ENCODE measurements around the gene EGFL7. TPM values are rescaled to one million over a fixed set of nuclear protein-coding genes. Genes with fewer than 3 reads are reported as not detected.
A peak's percentile ranks its signal among the peaks of the same experiment; 100 is the strongest.

The EGFL7 gene
- total RNA-seq, 1 donor from 2014 or later, result 42.3 TPM

- ATAC-seq, result no peak
- no peak for DNase-seq (ENCODE audit: low spot score)
These were observed 50.8 kb downstream of the EGFL7 start for GRCh38 chr9:136713550-136713949.

GRCh38 chr9:136714096-136714892 lies 51.6 kb downstream of the EGFL7 start:
- ATAC-seq (peak; percentile 37), DNase-seq (ENCODE audit: low spot score) (no peak)

DNA sequence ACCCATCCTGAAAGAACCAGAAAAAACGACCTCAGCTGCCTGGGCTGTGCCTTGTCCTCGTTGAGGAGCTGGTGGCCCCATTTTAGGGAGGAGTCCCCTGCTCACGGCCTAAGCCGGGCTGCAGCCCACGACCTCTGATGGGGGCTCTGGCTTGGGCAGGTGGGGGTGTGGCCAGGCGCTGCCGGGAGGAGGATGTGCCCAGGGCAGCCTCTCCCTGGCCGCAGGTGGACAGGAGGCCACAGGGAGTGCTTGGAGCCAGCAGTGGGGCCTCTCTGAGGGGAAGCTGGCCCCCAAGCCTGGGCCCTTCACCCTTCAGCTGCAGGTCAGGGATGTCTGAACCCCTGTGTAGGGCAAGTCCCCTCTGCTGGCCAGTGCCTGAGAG lies 52.2 kb downstream of the EGFL7 start:
- ATAC-seq, result no peak
- no peak for DNase-seq (ENCODE audit: low spot score)

- no peak for ATAC-seq
- no peak for DNase-seq (ENCODE audit: low spot score)
These were observed 54.7 kb downstream of the EGFL7 start for GRCh38 chr9:136717399-136717798.

- ATAC-seq (no peak), DNase-seq (ENCODE audit: low spot score) (no peak)
These were observed 55.9 kb downstream of the EGFL7 start for GRCh38 chr9:136718345-136719194.

DNA sequence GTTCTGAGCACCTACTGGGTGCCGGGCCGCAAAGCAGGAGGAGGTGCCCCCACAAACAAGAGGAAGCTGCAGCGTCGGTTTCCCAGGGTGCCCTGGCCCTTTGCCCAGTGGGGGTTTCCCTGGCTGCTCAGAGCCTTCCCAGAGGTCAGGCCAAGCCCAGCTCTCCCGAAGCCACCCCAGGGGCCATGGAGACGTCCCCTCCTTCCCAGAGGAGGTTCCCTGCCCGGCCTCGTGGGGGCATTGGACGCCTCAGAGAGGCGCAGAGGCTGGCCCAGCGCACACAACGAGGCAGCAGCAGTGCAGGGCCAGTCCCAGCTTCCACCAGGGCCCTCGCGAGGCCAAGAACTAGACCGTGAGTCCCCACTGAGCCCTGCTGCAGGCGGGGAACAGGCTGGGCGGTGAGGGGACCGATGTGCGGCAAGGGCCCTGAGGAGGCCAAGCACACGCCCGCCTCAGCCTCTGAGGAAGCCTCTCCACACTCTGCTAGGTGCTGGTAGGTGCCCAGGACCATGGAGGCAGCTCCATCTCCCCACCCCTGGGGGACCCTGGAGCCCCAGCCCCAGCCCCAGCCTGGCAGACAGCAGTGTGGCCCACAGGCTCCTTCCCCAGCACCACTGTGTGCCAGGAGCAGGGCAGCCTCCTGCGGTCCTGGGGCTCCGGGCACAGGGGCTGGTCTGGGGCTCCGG lies 56.6 kb downstream of the EGFL7 start:
- DNase-seq (ENCODE audit: low spot score) (no peak), ATAC-seq (peak; percentile 16)

GRCh38 chr9:136720251-136720897 lies 57.7 kb downstream of the EGFL7 start:
- DNase-seq (ENCODE audit: low spot score), result no peak
- ATAC-seq, result peak; percentile 2

DNA sequence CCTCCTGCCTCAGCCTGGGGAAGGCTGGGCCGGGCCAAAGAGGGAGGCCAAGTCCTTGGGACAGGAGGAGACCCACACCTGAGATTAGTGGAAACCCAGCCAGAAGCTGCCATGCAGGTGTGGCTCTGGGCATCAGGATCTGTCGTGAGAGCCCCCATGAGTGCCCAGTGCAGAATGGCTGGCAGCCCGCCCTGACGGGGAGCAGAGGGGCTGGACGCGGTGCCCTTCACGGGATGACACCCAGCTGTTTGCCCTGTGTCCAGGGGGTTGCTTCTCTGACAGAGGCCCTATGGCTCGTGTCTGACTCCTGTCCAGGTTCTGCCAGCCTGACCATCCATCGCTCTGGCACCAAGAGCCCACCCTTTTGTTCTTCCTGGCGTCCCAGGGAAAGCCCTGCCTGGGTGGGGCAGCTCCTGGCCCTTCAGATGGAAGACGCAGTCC lies 58.2 kb downstream of the EGFL7 start:
- peak; percentile 4 for ATAC-seq
- no peak for DNase-seq (ENCODE audit: low spot score)

GRCh38 chr9:136721339-136722092 lies 58.8 kb downstream of the EGFL7 start:
- DNase-seq (ENCODE audit: low spot score), result no peak
- ATAC-seq, result peak; percentile 8

Other genes starting within 250 kb of the EGFL7 start
- gene INPP5E, start 223.1 kb upstream of the EGFL7 start, total RNA-seq, result 8.8 TPM
- 71.8 TPM for gene SEC16A, start 179.9 kb upstream of the EGFL7 start, total RNA-seq
- 31.9 TPM for gene NOTCH1, start 116.9 kb upstream of the EGFL7 start, total RNA-seq
- gene AGPAT2, start 24.5 kb downstream of the EGFL7 start, total RNA-seq, result 213 TPM
- gene DIPK1B, start 49.7 kb downstream of the EGFL7 start, total RNA-seq, result 3.0 TPM
- gene LCN10, start 80.0 kb downstream of the EGFL7 start, total RNA-seq, result 0.15 TPM
- gene LCN6, start 85.6 kb downstream of the EGFL7 start, total RNA-seq, result not detected
- gene LCN8, start 95.3 kb downstream of the EGFL7 start, total RNA-seq, result not detected
- not detected for gene LCN15, start 101.6 kb downstream of the EGFL7 start, total RNA-seq
- gene TMEM141, start 128.4 kb downstream of the EGFL7 start, total RNA-seq, result 55.1 TPM
- 0.75 TPM for gene CCDC183, start 133.4 kb downstream of the EGFL7 start, total RNA-seq
- 18.4 TPM for gene RABL6, start 145.0 kb downstream of the EGFL7 start, total RNA-seq
- gene AJM1, start 179.6 kb downstream of the EGFL7 start, total RNA-seq, result 4.1 TPM
- 58.2 TPM for gene PHPT1, start 186.5 kb downstream of the EGFL7 start, total RNA-seq
- gene MAMDC4, start 189.4 kb downstream of the EGFL7 start, total RNA-seq, result 28.6 TPM
- gene EDF1, start 203.4 kb downstream of the EGFL7 start, total RNA-seq, result 232 TPM
- gene TRAF2, start 223.6 kb downstream of the EGFL7 start, total RNA-seq, result 7.4 TPM

All from left lobe of liver (tissue), 2 donors.